Natural killer cell (primary cell): Measurements from ENCODE around the gene PGAM4. TPM values are rescaled to one million over a fixed set of nuclear protein-coding genes. Genes with fewer than 3 reads are reported as not detected.

ENCODE experiments used
- ATAC-seq, 3 donors: fragments of 150-1000 bp in 2 of 3; fragments of 200-7000 bp in 1 of 3; cut with Tn5 transposase; 1 replicate in 1 of 3; 2 replicates in 2 of 3; pipeline ENCODE4 v1.10.0; 2021; ENCODE audit warnings: mild to moderate bottlenecking in 2 of 3, moderate library complexity in 2 of 3
- DNase-seq, 2 donors: peaks; one replicate each; pipeline versions ENCODE4 v3.0.0 to v3.0.0-alpha.2; 2013 to 2021; ENCODE audit warnings: mixed read lengths in 1 of 2
- H3K27ac ChIP-seq: one replicate; pipeline ENCODE4 v1.5.1; 2013; ENCODE audit warnings: mild to moderate bottlenecking, low read length
- H3K27me3 ChIP-seq: one replicate; pipeline ENCODE4 v1.6.1; 2013; ENCODE audit warnings: low read length; ENCODE audit not compliant: control insufficient read depth, insufficient read depth
- H3K36me3 ChIP-seq: one replicate; pipeline ENCODE4 v1.6.1; 2013; ENCODE audit warnings: low read length; ENCODE audit not compliant: control insufficient read depth, insufficient read depth
- H3K4me1 ChIP-seq: one replicate; pipeline ENCODE4 v1.6.1; 2013; ENCODE audit warnings: low read length; ENCODE audit not compliant: control insufficient read depth, insufficient read depth
- H3K4me3 ChIP-seq: one replicate; pipeline ENCODE4 v1.5.1; 2013; ENCODE audit warnings: low read length
- H3K9me3 ChIP-seq: one replicate; pipeline ENCODE4 v1.6.1; 2013; ENCODE audit warnings: low read length; ENCODE audit not compliant: control insufficient read depth, insufficient read depth
- H3K27ac Mint-ChIP-seq, 2 donors: one replicate each; pipeline ENCODE4 v1.8.0; 2022; ENCODE audit warnings: mild to moderate bottlenecking in 2 of 2, mixed read lengths in 2 of 2, moderate library complexity in 1 of 2
- H3K27me3 Mint-ChIP-seq, 2 donors: one replicate each; pipeline ENCODE4 v1.8.0; 2022; ENCODE audit warnings: low read depth in 2 of 2, mixed read lengths in 2 of 2
- H3K36me3 Mint-ChIP-seq: one replicate; pipeline ENCODE4 v1.8.0; 2022; ENCODE audit warnings: mixed read lengths
- H3K4me1 Mint-ChIP-seq, 2 donors: one replicate each; pipeline ENCODE4 v1.8.0; 2022; ENCODE audit warnings: mixed read lengths in 2 of 2
- H3K4me3 Mint-ChIP-seq: one replicate; pipeline ENCODE4 v1.8.0; 2022; ENCODE audit warnings: mild to moderate bottlenecking, moderate library complexity, mixed read lengths
- H3K9me3 Mint-ChIP-seq, 2 donors: one replicate each; pipeline ENCODE4 v1.8.0; 2022; ENCODE audit warnings: mixed read lengths in 2 of 2
- CTCF ChIP-seq: fragments of 200-600 bp; IDR thresholded peaks from one replicate; pipeline ENCODE4 v1.8.0; 2022; ENCODE audit warnings: antibody characterized with exemption
- whole genome bisulfite sequencing: methylation state at CpG from one replicate; pipeline ENCODE4 v1.1.7; 2013; ENCODE audit warnings: missing lambda C conversion rate; ENCODE audit not compliant: insufficient coverage; 5-methylcytosine and 5-hydroxymethylcytosine counted together
- intact Hi-C: fragments of 100-400 bp; cut with micrococcal nuclease; formaldehyde crosslinking; loops from one replicate; pipeline ENCODE4 v1.14.2; 2022
- total RNA-seq, 4 donors: library from RNA; stranded (reverse); fragments of 120-200 nt in 1 of 4; gene quantifications; one replicate each; pipeline versions ENCODE4 v1.2.3 to v1.2.4, GENCODE V29; 2013 to 2022

Gene PGAM4
- total RNA-seq, result not detected
- not detected for total RNA-seq (2013)

GRCh38 chrX:77969538-77969937 lies at the start of gene PGAM4:
Gene PGAM4, minus strand, starts transcription at chrX:77969638. Its CDS starts 0 bp downstream, at chrX:77969638.
- ATAC-seq (no peak), DNase-seq (no peak)
- no peaks in the 10 kb centered on the region for H3K36me3 Mint-ChIP-seq
- intact Hi-C loops, result no loop called here
- H3K4me1 Mint-ChIP-seq, result peaks cover 7 to 21% of the 10 kb centered on the region in 2 donors
- H3K9me3 Mint-ChIP-seq, result no peaks in the 10 kb centered on the region
- H3K4me1 ChIP-seq, result no peaks in the 10 kb centered on the region
- H3K36me3 ChIP-seq, result no peaks in the 10 kb centered on the region
- no peak for TF ChIP-seq CTCF
- no peak within 1 kb of the TSS for H3K4me3 ChIP-seq
- H3K9me3 ChIP-seq, result no peaks in the 10 kb centered on the region
- no peak within 1 kb of the TSS for H3K27ac Mint-ChIP-seq
- H3K27me3 ChIP-seq, result no peaks in the 10 kb centered on the region
- no peaks in the 10 kb centered on the region for H3K27me3 Mint-ChIP-seq
- no peak within 1 kb of the TSS for H3K27ac ChIP-seq
- no peak within 1 kb of the TSS for H3K4me3 Mint-ChIP-seq
- WGBS, result 97% methylated on average over 9 of the region's 13 CpGs

GRCh38 chrX:78011846-78012245 lies 42.4 kb upstream of the PGAM4 start:
- no peak for DNase-seq
- Mint-ChIP-seq H3K4me3 (no peak overlapping the region), H3K27me3 (no peaks in the 10 kb centered on the region), H3K4me1 (no peaks in the 10 kb centered on the region), H3K27ac (no peak overlapping the region), H3K9me3 (no peaks in the 10 kb centered on the region), H3K36me3 (no peaks in the 10 kb centered on the region)
- intact Hi-C loops, result no loop called here
- Histone ChIP-seq H3K36me3 (no peaks in the 10 kb centered on the region), H3K9me3 (no peaks in the 10 kb centered on the region), H3K4me1 (no peaks in the 10 kb centered on the region), H3K27me3 (no peaks in the 10 kb centered on the region), H3K4me3 (no peak overlapping the region), H3K27ac (no peak overlapping the region)
- TF ChIP-seq CTCF, result no peak
- ATAC-seq, result no peak
- no CpG with 5 or more reads among the region's 1 CpG for WGBS

GRCh38 chrX:77979870-77980269 lies 10.4 kb upstream of the PGAM4 start:
- no peaks in the 10 kb centered on the region for H3K9me3 ChIP-seq
- H3K4me3 Mint-ChIP-seq, result no peak overlapping the region
- H3K27me3 ChIP-seq, result no peaks in the 10 kb centered on the region
- H3K4me3 ChIP-seq, result no peak overlapping the region
- intact Hi-C loops, result no loop called here
- H3K36me3 ChIP-seq, result no peaks in the 10 kb centered on the region
- H3K4me1 Mint-ChIP-seq, result peaks cover 0 to 10% of the 10 kb centered on the region in 2 donors
- H3K27ac ChIP-seq, result no peak overlapping the region
- H3K9me3 Mint-ChIP-seq, result no peaks in the 10 kb centered on the region
- H3K27ac Mint-ChIP-seq, result no peak overlapping the region
- ATAC-seq (no peak), DNase-seq (no peak)
- H3K4me1 ChIP-seq, result peaks cover 1% of the 10 kb centered on the region
- 96% methylated on average over 4 of the region's 4 CpGs for WGBS
- no peak for TF ChIP-seq CTCF
- H3K27me3 Mint-ChIP-seq, result no peaks in the 10 kb centered on the region
- H3K36me3 Mint-ChIP-seq, result no peaks in the 10 kb centered on the region

GRCh38 chrX:77977518-77977917 lies 8.1 kb upstream of the PGAM4 start:
- Histone ChIP-seq H3K4me3 (no peak overlapping the region), H3K36me3 (no peaks in the 10 kb centered on the region), H3K4me1 (no peaks in the 10 kb centered on the region), H3K9me3 (no peaks in the 10 kb centered on the region), H3K27me3 (no peaks in the 10 kb centered on the region), H3K27ac (no peak overlapping the region)
- no peak for TF ChIP-seq CTCF
- Mint-ChIP-seq H3K4me3 (no peak overlapping the region), H3K27me3 (no peaks in the 10 kb centered on the region), H3K36me3 (no peaks in the 10 kb centered on the region), H3K27ac (no peak overlapping the region), H3K4me1 (no peaks in the 10 kb centered on the region), H3K9me3 (no peaks in the 10 kb centered on the region)
- intact Hi-C loops, result no loop called here
- DNase-seq (no peak), ATAC-seq (no peak)
- WGBS, result no CpG with 5 or more reads among the region's 1 CpG
